HepG2 (cell line): ENCODE measurements around the gene SLC25A28. TPM values are rescaled to one million over a fixed set of nuclear protein-coding genes. Genes with fewer than 3 reads are reported as not detected.

Experiments used
- ATAC-seq: fragments of 200-7000 bp; cut with Tn5 transposase; 3 replicates; pipeline ENCODE4 v1.9.1; 2020; ENCODE audit warnings: mild to moderate bottlenecking, moderate library complexity
- BruUV-seq: library from RNA; stranded (reverse); fragments of 400-500 nt; replicated peaks from 2 replicates; lab custom pipeline; 2021; lab: Mats Ljungman, UMichigan
- CTCF ChIA-PET: fragments of 300-600 bp; formaldehyde crosslinking; extraction: SDS; loops from one replicate; lab custom pipeline; 2021; ENCODE audit warnings: low total read pairs, inconsistent platforms, low intra/inter-chr PET ratio; lab: Yijun Ruan, JAX
- POLR2A ChIA-PET: fragments of 350-600 bp; sonication (Branson Sonifier 250); formaldehyde crosslinking; loops from one replicate; lab custom pipeline; 2020; ENCODE audit warnings: antibody characterized with exemption, inconsistent platforms; lab: Yijun Ruan, JAX
- DNase-seq: peaks from one replicate; pipeline ENCODE4 v3.0.0-alpha.2; 2015; ENCODE audit warnings: low spot score
- FAIRE-seq: peaks from 3 replicates; lab custom pipeline; 2011; peaks lifted over from hg19 to GRCh38; lab: Jason Lieb, UNC
- H2AFZ ChIP-seq: one replicate; pipeline ENCODE4 v1.6.1; 2011; ENCODE audit warnings: low read length, inconsistent platforms
- H3K27ac ChIP-seq: fragments of 300-600 bp; 3 replicates; pipeline ENCODE4 v1.8.0; 2011; ENCODE audit warnings: mixed run types, mild to moderate bottlenecking, mixed read lengths, low read length, inconsistent platforms; ENCODE audit not compliant: insufficient read depth; ENCODE audit errors: extremely low read length
- H3K27me3 ChIP-seq, 2 experiments: fragments of 200-600 bp in 1 of 2; 2 replicates in 1 of 2; 3 replicates in 1 of 2; pipeline versions ENCODE4 v1.6.0 to v1.8.0; 2011; ENCODE audit warnings: low read length in 2 of 2, mild to moderate bottlenecking in 2 of 2, moderate library complexity in 2 of 2, inconsistent platforms in 1 of 2; ENCODE audit not compliant: insufficient read depth in 2 of 2, control insufficient read depth in 1 of 2
- H3K36me3 ChIP-seq, 2 experiments: fragments of 200-600 bp in 1 of 2; replicated peaks in 1 of 2; 2 replicates in 1 of 2; 3 replicates in 1 of 2; pipeline versions ENCODE4 v1.5.1 to v1.8.0; 2011; ENCODE audit warnings: low read length in 2 of 2, inconsistent platforms in 1 of 2; ENCODE audit not compliant: insufficient read depth in 2 of 2, control insufficient read depth in 1 of 2
- H3K4me1 ChIP-seq: 2 replicates; pipeline ENCODE4 v1.5.1; 2012; ENCODE audit warnings: low read length, inconsistent platforms; ENCODE audit not compliant: insufficient read depth
- H3K4me2 ChIP-seq: 2 replicates; pipeline ENCODE4 v1.6.0; 2011; ENCODE audit warnings: low read depth, low read length, inconsistent platforms
- H3K4me3 ChIP-seq, 3 experiments: fragments of 200-600 bp in 1 of 3; sonication (generic), shearing (Covaris generic) in 1 of 3; replicated peaks in 1 of 3; 2 replicates each; pipeline ENCODE4 v1.5.1; 2011 to 2016; ENCODE audit warnings: low read length in 3 of 3, inconsistent platforms in 2 of 3, low read depth in 2 of 3, mild to moderate bottlenecking in 2 of 3, control low read depth in 1 of 3, mixed read lengths in 1 of 3; ENCODE audit not compliant: insufficient read depth in 1 of 3
- H3K79me2 ChIP-seq: one replicate; pipeline ENCODE4 v1.6.1; 2011; ENCODE audit warnings: low read length, inconsistent platforms; ENCODE audit not compliant: insufficient read depth
- H3K9ac ChIP-seq: 2 replicates; pipeline ENCODE4 v1.6.0; 2011; ENCODE audit warnings: mild to moderate bottlenecking, low read depth, low read length, inconsistent platforms; ENCODE audit not compliant: insufficient read depth
- H3K9me3 ChIP-seq: 2 replicates; pipeline ENCODE4 v1.5.1; 2012; ENCODE audit warnings: mild to moderate bottlenecking, low read length
- H4K20me1 ChIP-seq: 2 replicates; pipeline ENCODE4 v1.6.0; 2011; ENCODE audit warnings: inconsistent platforms, mild to moderate bottlenecking, low read length, moderate library complexity; ENCODE audit not compliant: insufficient read depth
- ATF7 ChIP-seq, 2 experiments: fragments of 450-650 bp in 1 of 2; sonication (generic) in 1 of 2; formaldehyde crosslinking in 1 of 2; IDR thresholded peaks; 2 replicates each; pipeline versions ENCODE4 v1.4.0 to v1.6.1; 2016 to 2020; ENCODE audit warnings: antibody characterized with exemption in 1 of 2, mild to moderate bottlenecking in 1 of 2, missing genetic modification reagents in 1 of 2
- CHCHD3 ChIP-seq: sonication (generic); formaldehyde crosslinking; IDR thresholded peaks from 2 replicates; pipeline ENCODE4 v1.8.0; 2022; ENCODE audit warnings: mild to moderate bottlenecking, missing genetic modification reagents, moderate library complexity
- CREB1 ChIP-seq, 2 experiments: fragments of 450-650 bp in 1 of 2; IDR thresholded peaks; 2 replicates each; pipeline ENCODE4 v1.6.1; 2016 to 2017; ENCODE audit warnings: control low read depth in 1 of 2, mild to moderate bottlenecking in 1 of 2, missing compliant biosample characterization in 1 of 2, missing genetic modification characterization in 1 of 2
- DPF2 ChIP-seq: sonication (generic); formaldehyde crosslinking; IDR thresholded peaks from 2 replicates; pipeline ENCODE4 v1.4.0; 2020; ENCODE audit warnings: mild to moderate bottlenecking, low read depth, missing genetic modification reagents, borderline replicate concordance
- E2F5 ChIP-seq: sonication (generic); formaldehyde crosslinking; conservative IDR thresholded peaks from 2 replicates; pipeline ENCODE4 v1.4.0; 2020; ENCODE audit warnings: missing genetic modification reagents
- FUBP1 ChIP-seq: sonication (generic); formaldehyde crosslinking; IDR thresholded peaks from 2 replicates; pipeline ENCODE4 v1.5.1; 2020; ENCODE audit warnings: missing genetic modification reagents, mild to moderate bottlenecking, borderline replicate concordance
- GABPA ChIP-seq, 2 experiments: IDR thresholded peaks; 2 replicates each; pipeline ENCODE4 v1.6.1; 2011 to 2016; ENCODE audit warnings: low read depth in 2 of 2, low read length in 1 of 2, missing biosample characterization in 1 of 2, missing genetic modification characterization in 1 of 2
- GATAD2A ChIP-seq: IDR thresholded peaks from 2 replicates; pipeline ENCODE4 v1.6.1; 2016
- HES4 ChIP-seq: sonication (generic); formaldehyde crosslinking; IDR thresholded peaks from 2 replicates; pipeline ENCODE4 v1.9.0; 2021; ENCODE audit warnings: mild to moderate bottlenecking, missing genetic modification reagents, borderline replicate concordance
- NPAS2 ChIP-seq: sonication (generic); formaldehyde crosslinking; IDR thresholded peaks from 2 replicates; pipeline ENCODE4 v1.8.0; 2022; ENCODE audit warnings: mild to moderate bottlenecking, missing genetic modification reagents, borderline replicate concordance
- TARDBP ChIP-seq: sonication (generic); formaldehyde crosslinking; IDR thresholded peaks from 2 replicates; pipeline ENCODE4 v1.8.0; 2022; ENCODE audit warnings: mild to moderate bottlenecking, missing genetic modification reagents
- ZFY ChIP-seq: sonication (generic); formaldehyde crosslinking; IDR thresholded peaks from 2 replicates; pipeline ENCODE4 v1.4.0; 2020; ENCODE audit warnings: missing genetic modification reagents
- ZNF20 ChIP-seq: sonication (generic); formaldehyde crosslinking; IDR thresholded peaks from 2 replicates; pipeline ENCODE4 v1.4.0; 2020; ENCODE audit warnings: mild to moderate bottlenecking, moderate library complexity, missing genetic modification reagents
- WGBS: methylation state at CpG from one replicate; pipeline ENCODE4 v1.1.6; 2017; ENCODE audit warnings: low lambda C conversion rate; 5-methylcytosine and 5-hydroxymethylcytosine counted together
- in situ Hi-C: cut with HindIII; loops from 2 replicates; pipeline ENCODE4 v1.10.0; 2017; ENCODE audit warnings: low pct_unique_long_range_greater_than_20kb; ENCODE audit not compliant: extremely low pct_ligation_motif_present
- intact Hi-C: fragments of 100-400 bp; cut with micrococcal nuclease; formaldehyde crosslinking; loops from one replicate; pipeline ENCODE4 v1.10.0; 2022; ENCODE audit not compliant: unreplicated experiment
- polyA plus RNA-seq, 8 experiments: library from polyadenylated mRNA; depleted of rRNA in 3 of 8; stranded (reverse) in 7 of 8; unstranded in 1 of 8; fragments of >200 nt; fragmentation: Illumina TruSeq in 4 of 8; extraction: Trizol in 4 of 8; gene quantifications; 2 replicates each; pipeline versions ENCODE4 v1.2.1 to v1.2.3, GENCODE V29; 2011 to 2016; ENCODE audit warnings: low read depth in 4 of 8, missing spikeins in 1 of 8, mixed read lengths in 1 of 8; ENCODE audit not compliant: insufficient read depth in 1 of 8
- total RNA-seq, 5 experiments: library from RNA; depleted of rRNA; stranded (reverse); fragments of >200 nt; fragmentation: Illumina TruSeq; extraction: Trizol; gene quantifications; 2 replicates each; pipeline ENCODE4 v1.2.3, GENCODE V29; 2016; ENCODE audit warnings: low read depth in 1 of 5
- TF ChIP-seq, protein P1 (sequence below): sonication (generic); formaldehyde crosslinking; IDR thresholded peaks from 2 replicates; pipeline ENCODE4 v1.8.1; 2023; ENCODE audit warnings: mild to moderate bottlenecking, moderate library complexity, missing genetic modification reagents

The SLC25A28 gene
- total and polyA plus RNA-seq, 2 of the 13 experiments (the other 11 are each of a cell fraction or from before 2014, with no cell fraction given): 15.2 to 41.0 TPM

- Histone ChIP-seq H3K4me2 (no peak overlapping the region), H3K27me3 (no peaks in the 10 kb centered on the region), H2AFZ (no peak overlapping the region), H3K27ac (no peak overlapping the region), H3K9me3 (no peaks in the 10 kb centered on the region), H4K20me1 (no peaks in the 10 kb centered on the region), H3K79me2 (no peaks in the 10 kb centered on the region), H3K4me1 (peaks cover 14% of the 10 kb centered on the region), H3K9ac (no peak overlapping the region), H3K36me3 (no peaks in the 10 kb centered on the region), H3K4me3 (no peak overlapping the region)
- in situ Hi-C loops (no loop called here), intact Hi-C loops (no loop called here)
- ChIA-PET POLR2A (no interaction called here), CTCF (no interaction called here)
- ATAC-seq (no peak), DNase-seq (no peak), FAIRE-seq (no peak)
- BruUV-seq: no TSS peak
- peak; percentile 43 for TF ChIP-seq CREB1 (IDR thresholded peaks at IDR 0.05)
- no peak for TF ChIP-seq CREB1 (CRISPR knock-in tag; IDR thresholded peaks at IDR 0.05)
- TF ChIP-seq ZFY (CRISPR knock-in tag): no peak
- TF ChIP-seq ATF7 (IDR thresholded peaks at IDR 0.05): peak; percentile 90
- TF ChIP-seq ATF7 (CRISPR knock-in tag; IDR thresholded peaks at IDR 0.05): no peak
- 94% methylated on average over 4 of the region's 4 CpGs for WGBS
Measured at GRCh38 chr10:99652800-99653390, 32.7 kb upstream of the SLC25A28 start.

DNA sequence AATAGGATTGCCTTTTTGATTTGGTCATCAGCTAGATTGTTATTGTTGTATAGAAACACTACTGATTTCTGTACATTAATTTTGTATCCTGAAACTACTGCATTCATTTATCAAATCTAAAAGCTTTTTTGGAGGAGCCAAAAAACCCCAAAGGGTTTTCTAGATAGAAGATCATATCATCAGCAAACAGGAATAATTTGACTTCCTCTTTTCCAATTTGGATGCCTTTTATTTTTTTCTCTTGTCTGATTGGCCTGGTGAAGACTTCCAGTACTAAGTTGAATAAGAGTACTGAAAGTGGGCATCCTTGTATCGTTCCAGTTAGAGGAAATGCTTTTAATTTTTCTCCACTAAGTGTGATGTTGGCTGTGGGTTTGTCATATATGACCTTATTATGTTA, 28.5 kb upstream of the SLC25A28 start:
- Histone ChIP-seq H3K27me3 (no peaks in the 10 kb centered on the region), H3K9ac (no peak overlapping the region), H4K20me1 (no peaks in the 10 kb centered on the region), H3K9me3 (no peaks in the 10 kb centered on the region), H3K4me3 (no peak overlapping the region), H2AFZ (no peak overlapping the region), H3K27ac (no peak overlapping the region), H3K79me2 (no peaks in the 10 kb centered on the region), H3K36me3 (no peaks in the 10 kb centered on the region), H3K4me2 (no peak overlapping the region), H3K4me1 (peaks cover 31% of the 10 kb centered on the region)
- in situ Hi-C loops: no loop called here
- BruUV-seq: no TSS peak
- intact Hi-C loops: no loop called here
- POLR2A ChIA-PET: interaction anchor here (1.6 to 2.3 kb wide), 2 partner anchors 10 to 84 kb away, joined by 7 to 23 read pairs; partner anchors contain the start of genes COX15, CUTC and ENTPD7
- DNase-seq: no peak
- ATAC-seq: no peak
- FAIRE-seq: no peak
- WGBS: 0% methylated on average over 1 of the region's 1 CpG
- CTCF ChIA-PET: no interaction called here
- no peak for TF ChIP-seq HES4 (CRISPR knock-in tag)
- no peak for TF ChIP-seq TARDBP
- TF ChIP-seq DPF2 (CRISPR knock-in tag): no peak
- TF ChIP-seq, protein P1, sequence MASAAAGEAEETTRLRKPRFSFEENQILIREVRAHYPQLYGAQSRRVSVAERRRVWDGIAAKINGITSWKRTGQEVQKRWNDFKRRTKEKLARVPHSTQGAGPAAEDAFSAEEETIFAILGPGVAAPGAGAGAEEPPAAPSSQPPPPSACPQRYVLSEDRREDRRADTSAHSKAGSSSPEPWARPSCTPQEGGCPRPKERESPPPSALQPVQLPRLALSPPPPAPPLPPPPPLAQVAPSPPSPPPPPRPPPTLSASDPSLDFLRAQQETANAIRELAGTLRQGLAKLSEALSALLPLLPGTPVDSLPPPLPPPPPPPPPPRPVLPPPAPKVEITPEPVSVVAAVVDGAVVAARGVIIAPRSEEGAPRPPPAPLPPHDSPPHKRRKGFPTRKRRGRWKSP: no peak
- TF ChIP-seq CHCHD3 (CRISPR knock-in tag): no peak
- no peak for TF ChIP-seq GATAD2A (CRISPR knock-in tag)
- no peak for TF ChIP-seq FUBP1 (CRISPR knock-in tag)
- TF ChIP-seq NPAS2 (CRISPR knock-in tag): no peak
- TF ChIP-seq ZNF20: no peak
- no peak for TF ChIP-seq E2F5 (CRISPR knock-in tag)
- no peak for TF ChIP-seq GABPA (IDR thresholded peaks at IDR 0.05; ENCODE audit: low read depth, low read length)
- no peak for TF ChIP-seq GABPA (CRISPR knock-in tag; IDR thresholded peaks at IDR 0.05; ENCODE audit: low read depth)
